Tibial nerve (tissue), 4 donors: ENCODE results near the gene VIPR2. TPM values are rescaled to one million over a fixed set of nuclear protein-coding genes. Genes with fewer than 3 reads are reported as not detected.
"Not testable (repeated sequence)": the region's sequence is repeated elsewhere in the genome, so short reads cannot be mapped to it uniquely, and the experiment has no call there.

Experiments used
- DNase-seq, 2 donors: peaks; one replicate each; pipeline ENCODE4 v3.0.0-alpha.2; 2019; ENCODE audit warnings: low spot score in 2 of 2
- H3K27ac ChIP-seq, 4 donors: fragments of 200-600 bp; sonication (generic) in 3 of 4; one replicate each; pipeline ENCODE4 v1.5.1; 2017 to 2019; ENCODE audit warnings: mild to moderate bottlenecking in 1 of 4
- H3K27me3 ChIP-seq, 2 donors: fragments of 200-600 bp; sonication (generic) in 1 of 2; one replicate each; pipeline versions ENCODE4 v1.5.1 to v1.6.0; 2017 to 2019
- H3K36me3 ChIP-seq, 3 donors: fragments of 200-600 bp; sonication (generic); one replicate each; pipeline ENCODE4 v1.5.1; 2018 to 2019
- H3K4me1 ChIP-seq, 4 donors: fragments of 200-600 bp; sonication (generic) in 3 of 4; one replicate each; pipeline ENCODE4 v1.5.1; 2017 to 2019
- H3K4me3 ChIP-seq, 4 donors: fragments of 200-600 bp; sonication (generic) in 3 of 4; one replicate each; pipeline ENCODE4 v1.5.1; 2017 to 2019; ENCODE audit warnings: mild to moderate bottlenecking in 1 of 4, moderate library complexity in 1 of 4
- H3K9me3 ChIP-seq, 4 donors: fragments of 200-600 bp; sonication (generic) in 3 of 4; one replicate each; pipeline ENCODE4 v1.5.1; 2017 to 2019
- EP300 ChIP-seq, 2 donors: sonication (generic); formaldehyde crosslinking; IDR thresholded peaks; one replicate each; pipeline ENCODE4 v1.6.1; 2017; ENCODE audit warnings: antibody characterized with exemption in 2 of 2, mild to moderate bottlenecking in 1 of 2
- POLR2A ChIP-seq, 2 donors: fragments of 450-650 bp; IDR thresholded peaks; one replicate each; pipeline ENCODE4 v1.6.1; 2017; ENCODE audit warnings: antibody characterized with exemption in 2 of 2, mild to moderate bottlenecking in 2 of 2, moderate library complexity in 2 of 2
- WGBS, 2 donors: methylation state at CpG; one replicate each; pipeline ENCODE4 v1.1.5; 2018; 5-methylcytosine and 5-hydroxymethylcytosine counted together
- total RNA-seq, 4 donors: library from RNA; depleted of rRNA; stranded (reverse); fragments of >200 nt; gene quantifications; one replicate each; pipeline ENCODE4 v1.1.0, GENCODE V29; 2016
- TF ChIP-seq, protein P1 (sequence below), 5 experiments: fragments of 200-600 bp in 3 of 5; fragments of 450-650 bp in 2 of 5; sonication (generic) in 3 of 5; IDR thresholded peaks; one replicate each; pipeline ENCODE4 v1.5.1; 2016 to 2019; ENCODE audit warnings: antibody characterized with exemption in 5 of 5, mild to moderate bottlenecking in 3 of 5, moderate library complexity in 2 of 5

VIPR2 gene
- total RNA-seq, 4 donors from 2014 or later: 0.22 to 3.6 (median 2.9) TPM

GRCh38 chr7:159136013-159136412, 8.7 kb downstream of the VIPR2 start:
- Histone ChIP-seq H3K4me1 (no peaks in the 10 kb centered on the region), H3K27ac (no peak overlapping the region), H3K9me3 (no peaks in the 10 kb centered on the region), H3K36me3 (no peaks in the 10 kb centered on the region), H3K27me3 (peaks cover 0 to 4% of the 10 kb centered on the region in 2 donors), H3K4me3 (no peak overlapping the region)
- WGBS, 2 donors: 83 to 90% methylated on average over 8 of the region's 8 CpGs
- DNase-seq: no peak
- TF ChIP-seq POLR2A (IDR thresholded peaks at IDR 0.05) (no peak), EP300 (IDR thresholded peaks at IDR 0.05) (no peak)
- TF ChIP-seq, protein P1, sequence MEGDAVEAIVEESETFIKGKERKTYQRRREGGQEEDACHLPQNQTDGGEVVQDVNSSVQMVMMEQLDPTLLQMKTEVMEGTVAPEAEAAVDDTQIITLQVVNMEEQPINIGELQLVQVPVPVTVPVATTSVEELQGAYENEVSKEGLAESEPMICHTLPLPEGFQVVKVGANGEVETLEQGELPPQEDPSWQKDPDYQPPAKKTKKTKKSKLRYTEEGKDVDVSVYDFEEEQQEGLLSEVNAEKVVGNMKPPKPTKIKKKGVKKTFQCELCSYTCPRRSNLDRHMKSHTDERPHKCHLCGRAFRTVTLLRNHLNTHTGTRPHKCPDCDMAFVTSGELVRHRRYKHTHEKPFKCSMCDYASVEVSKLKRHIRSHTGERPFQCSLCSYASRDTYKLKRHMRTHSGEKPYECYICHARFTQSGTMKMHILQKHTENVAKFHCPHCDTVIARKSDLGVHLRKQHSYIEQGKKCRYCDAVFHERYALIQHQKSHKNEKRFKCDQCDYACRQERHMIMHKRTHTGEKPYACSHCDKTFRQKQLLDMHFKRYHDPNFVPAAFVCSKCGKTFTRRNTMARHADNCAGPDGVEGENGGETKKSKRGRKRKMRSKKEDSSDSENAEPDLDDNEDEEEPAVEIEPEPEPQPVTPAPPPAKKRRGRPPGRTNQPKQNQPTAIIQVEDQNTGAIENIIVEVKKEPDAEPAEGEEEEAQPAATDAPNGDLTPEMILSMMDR (IDR thresholded peaks at IDR 0.05): no peak

DNA sequence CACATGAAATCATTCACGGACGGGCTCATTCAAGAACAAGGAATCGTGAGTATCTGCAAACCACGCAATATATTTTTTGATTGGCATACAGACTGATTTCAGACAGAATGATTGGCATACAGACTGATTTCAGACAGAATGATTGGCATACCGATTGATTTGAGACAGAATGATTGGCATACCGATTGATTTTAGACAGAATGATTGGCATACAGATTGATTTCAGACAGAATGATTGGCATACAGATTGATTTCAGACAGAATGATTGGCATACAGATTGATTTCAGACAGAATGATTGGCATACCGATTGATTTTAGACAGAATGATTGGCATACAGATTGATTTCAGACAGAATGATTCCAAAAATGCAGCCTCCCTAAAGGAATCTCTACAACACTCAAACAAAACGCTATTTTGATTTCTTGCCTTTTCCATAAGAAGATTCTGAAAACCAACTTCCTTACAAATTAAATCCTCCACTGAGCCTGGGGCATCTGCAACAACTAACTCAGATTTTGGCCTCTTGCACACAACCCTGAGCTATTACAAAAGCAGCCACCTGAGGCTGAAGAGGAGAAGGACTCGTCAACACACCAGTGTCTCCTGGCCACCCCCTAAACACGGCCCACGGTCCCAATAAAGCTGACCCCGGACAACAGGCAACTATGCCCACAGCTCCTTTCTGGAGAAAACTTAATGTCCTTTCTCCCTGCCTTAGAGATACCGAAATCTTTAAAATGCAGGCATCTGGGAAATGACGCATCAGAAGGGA, 11.8 kb downstream of the VIPR2 start:
- not testable (repeated sequence) for H3K4me1 ChIP-seq, H3K9me3 ChIP-seq, DNase-seq, H3K4me3 ChIP-seq, H3K27me3 ChIP-seq, H3K27ac ChIP-seq, H3K36me3 ChIP-seq
- 77 to 85% methylated on average over 6 to 14 of the region's 14 CpGs for WGBS, 2 donors

DNA sequence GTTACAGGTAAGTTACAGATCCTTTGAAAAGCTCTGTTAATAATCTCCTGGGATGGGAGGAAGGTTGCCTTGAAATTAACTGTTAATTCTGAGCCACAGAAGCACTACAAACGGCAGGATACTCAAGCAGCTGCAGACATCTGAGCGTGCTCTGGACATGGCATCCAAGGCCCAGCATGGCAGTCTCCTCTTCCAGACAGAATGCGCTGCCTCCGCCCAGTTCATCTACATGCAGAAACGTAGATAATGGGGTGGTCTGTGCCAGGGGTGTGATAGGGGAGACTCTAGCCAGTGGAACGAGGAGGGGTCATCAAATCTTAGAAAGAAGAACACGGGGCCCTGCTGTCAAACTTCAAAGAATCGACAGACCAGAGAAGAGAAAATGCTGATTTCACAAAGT, 13.8 kb downstream of the VIPR2 start:
- H3K4me3 ChIP-seq: no peak overlapping the region
- no peaks in the 10 kb centered on the region for H3K4me1 ChIP-seq
- H3K36me3 ChIP-seq: no peaks in the 10 kb centered on the region
- no peak overlapping the region for H3K27ac ChIP-seq
- WGBS, 2 donors: 68 to 74% methylated on average over 8 of the region's 8 CpGs
- H3K27me3 ChIP-seq: no peaks in the 10 kb centered on the region
- TF ChIP-seq, protein P1 (IDR thresholded peaks at IDR 0.05): no peak
- no peak for TF ChIP-seq EP300 (IDR thresholded peaks at IDR 0.05)
- TF ChIP-seq POLR2A (IDR thresholded peaks at IDR 0.05): no peak
- no peak for DNase-seq
- H3K9me3 ChIP-seq: no peaks in the 10 kb centered on the region

DNA sequence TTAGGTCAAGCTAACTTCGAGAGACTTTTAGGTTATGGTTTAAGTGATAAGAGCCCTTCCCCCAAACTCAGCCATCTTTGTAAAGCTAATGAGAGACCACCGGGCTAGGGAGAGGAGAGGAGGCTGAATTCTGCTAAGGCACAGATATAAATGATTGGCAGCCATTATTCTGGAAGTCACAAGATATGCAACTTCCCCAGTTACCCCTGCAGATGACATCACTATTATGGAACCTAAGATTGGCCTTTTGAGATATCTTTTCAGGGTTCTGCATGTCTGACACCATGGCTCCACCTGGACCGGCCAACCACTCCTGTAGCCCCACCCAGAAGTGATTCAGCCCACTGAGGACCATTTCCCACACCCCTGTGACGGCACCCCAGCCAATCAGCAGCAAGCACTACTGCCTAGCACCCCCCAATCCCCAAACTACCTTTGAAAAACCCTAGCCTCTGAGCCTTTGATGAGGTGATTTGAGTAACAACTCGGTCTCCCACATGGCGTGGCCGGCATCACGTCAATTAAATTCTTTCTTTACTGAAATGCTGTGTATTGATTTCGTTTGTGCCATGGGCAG, 14.4 kb downstream of the VIPR2 start:
- H3K4me3 ChIP-seq: no peak overlapping the region
- no peaks in the 10 kb centered on the region for H3K27me3 ChIP-seq
- TF ChIP-seq, protein P1 (IDR thresholded peaks at IDR 0.05): no peak
- H3K36me3 ChIP-seq: no peaks in the 10 kb centered on the region
- 86 to 87% methylated on average over 9 of the region's 9 CpGs for WGBS, 2 donors
- H3K27ac ChIP-seq: no peak overlapping the region
- H3K4me1 ChIP-seq: no peaks in the 10 kb centered on the region
- no peaks in the 10 kb centered on the region for H3K9me3 ChIP-seq
- DNase-seq: no peak

DNA sequence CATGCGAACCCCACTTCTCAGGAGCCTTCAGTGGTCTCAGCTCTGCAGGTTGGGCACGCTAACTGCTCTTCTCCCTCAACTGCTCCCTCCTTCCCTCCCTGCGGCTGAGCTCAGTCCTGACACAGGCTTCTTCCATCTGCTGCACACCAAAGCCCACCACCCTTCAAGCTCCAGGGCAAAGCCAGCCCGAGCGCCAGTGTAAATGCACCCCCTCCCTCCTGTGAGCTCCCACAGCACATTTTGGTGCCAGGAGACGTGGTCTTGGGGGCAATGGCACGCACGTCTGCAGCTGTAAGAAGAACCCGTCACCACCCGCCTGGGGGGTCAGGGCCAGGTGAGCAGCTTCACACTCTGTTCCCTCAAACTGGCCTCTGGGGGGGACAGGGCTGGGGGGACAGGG, 15.9 kb downstream of the VIPR2 start:
- no peak for TF ChIP-seq EP300 (IDR thresholded peaks at IDR 0.05)
- TF ChIP-seq POLR2A (IDR thresholded peaks at IDR 0.05): no peak
- Histone ChIP-seq H3K36me3 (no peaks in the 10 kb centered on the region), H3K4me3 (no peak overlapping the region), H3K27me3 (no peaks in the 10 kb centered on the region), H3K9me3 (no peaks in the 10 kb centered on the region), H3K4me1 (no peaks in the 10 kb centered on the region), H3K27ac (no peak overlapping the region)
- DNase-seq: no peak
- WGBS, 2 donors: 88 to 90% methylated on average over 9 to 10 of the region's 10 CpGs
